Measurements from ENCODE around the gene IFNE.

DNA sequence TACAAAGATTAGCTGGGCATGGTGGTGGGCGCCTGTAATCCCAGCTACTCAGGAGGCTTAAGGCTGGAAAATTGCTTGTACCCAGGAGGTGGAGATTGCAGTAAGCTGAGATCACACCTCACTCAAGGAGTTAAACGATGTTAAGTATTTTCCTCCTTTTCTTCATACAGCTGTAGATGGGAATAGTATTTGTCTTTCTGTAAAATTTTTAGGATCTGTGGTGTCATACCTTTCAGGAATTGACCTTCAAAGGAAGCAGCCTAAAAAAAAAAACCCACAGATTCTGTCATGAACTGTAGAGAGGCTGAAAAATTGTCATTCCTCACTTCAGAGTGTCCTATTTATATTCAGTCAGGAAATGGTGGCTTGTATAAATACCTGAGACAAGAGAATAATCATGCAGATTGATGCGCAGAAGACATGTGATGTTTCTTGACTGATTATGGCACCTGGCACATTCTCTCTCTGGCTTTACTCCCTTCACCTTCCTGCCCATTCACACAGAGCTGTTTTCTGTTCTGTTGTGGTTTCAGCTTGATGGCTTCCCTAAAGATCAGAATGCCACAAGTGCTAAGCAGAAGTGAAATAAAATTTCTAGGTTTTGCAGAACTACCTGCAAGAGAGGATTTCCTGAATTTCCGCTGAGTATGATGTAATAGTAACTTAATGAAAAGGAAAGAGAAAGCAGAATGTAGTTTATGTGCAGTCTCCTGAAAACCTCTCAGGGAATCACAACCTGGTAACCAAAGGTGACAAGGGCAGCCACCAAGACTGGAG, 38.1 kb downstream of the IFNE start:
- no peak for TF ChIP-seq BRCA1 (IDR thresholded peaks at IDR 0.05)
- no peak for TF ChIP-seq BRCA1 (CRISPR knock-in tag; IDR thresholded peaks at IDR 0.05)
- no peak for TF ChIP-seq YY1 (IDR thresholded peaks at IDR 0.05; ENCODE audit: borderline replicate concordance in 1 of 3, control insufficient read depth in 1 of 3, extremely low read depth in 1 of 3, insufficient read depth in 3 of 3, insufficient read length in 1 of 3, insufficient replicate concordance in 2 of 3, low read depth in 1 of 3, low read length in 2 of 3)
- no peak for TF ChIP-seq PHF8 (IDR thresholded peaks at IDR 0.05; ENCODE audit: borderline replicate concordance, low read length)
- TF ChIP-seq ETV5 (CRISPR knock-in tag; IDR thresholded peaks at IDR 0.05; ENCODE audit: low read depth) = no peak

Measured in K562 (cell line).